ENCODE measurements around the gene SLC43A1. TPM values are rescaled to one million over a fixed set of nuclear protein-coding genes. Genes with fewer than 3 reads are reported as not detected.

SLC43A1 gene
- total and polyA plus RNA-seq, 2 experiments from 2014 or later: 19.6 to 49.7 TPM

DNA sequence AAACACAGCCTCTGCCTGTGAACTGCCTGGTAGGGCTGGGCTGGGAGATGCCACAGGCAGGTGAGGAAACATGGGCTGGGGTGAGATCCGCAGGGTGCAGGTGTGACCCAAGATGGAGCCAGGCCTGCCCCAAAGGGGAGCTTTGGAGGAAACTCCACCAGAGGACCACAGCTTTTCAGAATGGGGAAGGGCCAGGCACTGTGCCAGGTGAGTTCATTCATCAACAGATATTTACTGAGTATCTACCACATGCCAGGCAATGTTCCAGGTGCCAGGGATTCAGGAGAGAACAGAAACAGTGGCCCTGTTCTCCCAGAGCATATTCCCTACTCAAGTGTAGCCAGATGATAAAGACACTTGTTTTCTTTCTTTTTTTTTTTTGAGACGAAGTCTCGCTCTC lies 44.0 kb downstream of the SLC43A1 start (continued):
- TF ChIP-seq, protein P1, sequence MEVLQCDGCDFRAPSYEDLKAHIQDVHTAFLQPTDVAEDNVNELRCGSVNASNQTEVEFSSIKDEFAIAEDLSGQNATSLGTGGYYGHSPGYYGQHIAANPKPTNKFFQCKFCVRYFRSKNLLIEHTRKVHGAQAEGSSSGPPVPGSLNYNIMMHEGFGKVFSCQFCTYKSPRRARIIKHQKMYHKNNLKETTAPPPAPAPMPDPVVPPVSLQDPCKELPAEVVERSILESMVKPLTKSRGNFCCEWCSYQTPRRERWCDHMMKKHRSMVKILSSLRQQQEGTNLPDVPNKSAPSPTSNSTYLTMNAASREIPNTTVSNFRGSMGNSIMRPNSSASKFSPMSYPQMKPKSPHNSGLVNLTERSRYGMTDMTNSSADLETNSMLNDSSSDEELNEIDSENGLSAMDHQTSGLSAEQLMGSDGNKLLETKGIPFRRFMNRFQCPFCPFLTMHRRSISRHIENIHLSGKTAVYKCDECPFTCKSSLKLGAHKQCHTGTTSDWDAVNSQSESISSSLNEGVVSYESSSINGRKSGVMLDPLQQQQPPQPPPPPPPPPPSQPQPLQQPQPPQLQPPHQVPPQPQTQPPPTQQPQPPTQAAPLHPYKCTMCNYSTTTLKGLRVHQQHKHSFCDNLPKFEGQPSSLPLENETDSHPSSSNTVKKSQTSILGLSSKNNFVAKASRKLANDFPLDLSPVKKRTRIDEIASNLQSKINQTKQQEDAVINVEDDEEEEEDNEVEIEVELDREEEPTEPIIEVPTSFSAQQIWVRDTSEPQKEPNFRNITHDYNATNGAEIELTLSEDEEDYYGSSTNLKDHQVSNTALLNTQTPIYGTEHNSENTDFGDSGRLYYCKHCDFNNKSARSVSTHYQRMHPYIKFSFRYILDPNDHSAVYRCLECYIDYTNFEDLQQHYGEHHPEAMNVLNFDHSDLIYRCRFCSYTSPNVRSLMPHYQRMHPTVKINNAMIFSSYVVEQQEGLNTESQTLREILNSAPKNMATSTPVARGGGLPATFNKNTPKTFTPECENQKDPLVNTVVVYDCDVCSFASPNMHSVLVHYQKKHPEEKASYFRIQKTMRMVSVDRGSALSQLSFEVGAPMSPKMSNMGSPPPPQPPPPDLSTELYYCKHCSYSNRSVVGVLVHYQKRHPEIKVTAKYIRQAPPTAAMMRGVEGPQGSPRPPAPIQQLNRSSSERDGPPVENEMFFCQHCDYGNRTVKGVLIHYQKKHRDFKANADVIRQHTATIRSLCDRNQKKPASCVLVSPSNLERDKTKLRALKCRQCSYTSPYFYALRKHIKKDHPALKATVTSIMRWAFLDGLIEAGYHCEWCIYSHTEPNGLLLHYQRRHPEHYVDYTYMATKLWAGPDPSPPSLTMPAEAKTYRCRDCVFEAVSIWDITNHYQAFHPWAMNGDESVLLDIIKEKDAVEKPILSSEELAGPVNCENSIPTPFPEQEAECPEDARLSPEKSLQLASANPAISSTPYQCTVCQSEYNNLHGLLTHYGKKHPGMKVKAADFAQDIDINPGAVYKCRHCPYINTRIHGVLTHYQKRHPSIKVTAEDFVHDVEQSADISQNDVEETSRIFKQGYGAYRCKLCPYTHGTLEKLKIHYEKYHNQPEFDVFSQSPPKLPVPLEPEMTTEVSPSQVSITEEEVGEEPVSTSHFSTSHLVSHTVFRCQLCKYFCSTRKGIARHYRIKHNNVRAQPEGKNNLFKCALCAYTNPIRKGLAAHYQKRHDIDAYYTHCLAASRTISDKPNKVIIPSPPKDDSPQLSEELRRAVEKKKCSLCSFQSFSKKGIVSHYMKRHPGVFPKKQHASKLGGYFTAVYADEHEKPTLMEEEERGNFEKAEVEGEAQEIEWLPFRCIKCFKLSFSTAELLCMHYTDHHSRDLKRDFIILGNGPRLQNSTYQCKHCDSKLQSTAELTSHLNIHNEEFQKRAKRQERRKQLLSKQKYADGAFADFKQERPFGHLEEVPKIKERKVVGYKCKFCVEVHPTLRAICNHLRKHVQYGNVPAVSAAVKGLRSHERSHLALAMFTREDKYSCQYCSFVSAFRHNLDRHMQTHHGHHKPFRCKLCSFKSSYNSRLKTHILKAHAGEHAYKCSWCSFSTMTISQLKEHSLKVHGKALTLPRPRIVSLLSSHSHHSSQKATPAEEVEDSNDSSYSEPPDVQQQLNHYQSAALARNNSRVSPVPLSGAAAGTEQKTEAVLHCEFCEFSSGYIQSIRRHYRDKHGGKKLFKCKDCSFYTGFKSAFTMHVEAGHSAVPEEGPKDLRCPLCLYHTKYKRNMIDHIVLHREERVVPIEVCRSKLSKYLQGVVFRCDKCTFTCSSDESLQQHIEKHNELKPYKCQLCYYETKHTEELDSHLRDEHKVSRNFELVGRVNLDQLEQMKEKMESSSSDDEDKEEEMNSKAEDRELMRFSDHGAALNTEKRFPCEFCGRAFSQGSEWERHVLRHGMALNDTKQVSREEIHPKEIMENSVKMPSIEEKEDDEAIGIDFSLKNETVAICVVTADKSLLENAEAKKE (CRISPR knock-in tag; IDR thresholded peaks at IDR 0.05): no peak
- no peak for TF ChIP-seq CREB1 (CRISPR knock-in tag; IDR thresholded peaks at IDR 0.05; ENCODE audit: low read depth)

DNA sequence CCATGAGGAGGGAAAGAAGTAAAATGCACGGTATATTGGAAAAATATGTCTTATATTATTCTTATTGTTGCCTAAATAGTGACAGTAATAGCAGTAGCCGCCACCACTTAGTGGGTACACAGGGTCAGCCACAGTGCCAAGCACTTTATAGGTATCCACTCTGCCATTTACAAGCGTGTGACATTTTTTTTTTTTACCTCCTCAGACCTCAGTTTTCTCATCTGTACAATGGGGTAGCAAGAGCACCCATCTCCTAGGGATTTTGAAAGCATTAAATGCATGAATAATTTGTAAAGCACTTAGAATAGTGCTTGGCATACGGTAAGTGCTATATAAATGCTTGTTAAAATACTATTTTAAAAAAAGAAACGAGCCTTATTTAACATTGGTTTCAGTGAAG lies 46.2 kb downstream of the SLC43A1 start:
- H3K4me1 ChIP-seq (ENCODE audit: insufficient read depth): peaks cover 37% of the 10 kb centered on the region
- DNase-seq (ENCODE audit: low spot score) (no peak), ATAC-seq (no peak)
- no peak overlapping the region for H2AFZ ChIP-seq
- peaks cover 16% of the 10 kb centered on the region for H3K27me3 Mint-ChIP-seq (ENCODE audit: insufficient read depth, low read depth, poor library complexity)
- 0 out of 2 replicates have a peak, but pooled peaks cover 20% of the 10 kb centered on the region for H3F3A ChIP-seq (replicated peaks; ENCODE audit: low read depth)
- H3K79me2 ChIP-seq (replicated peaks; ENCODE audit: insufficient read depth): 0 out of 2 replicates have a peak, but pooled peaks cover 3% of the 10 kb centered on the region
- no peaks in the 10 kb centered on the region for H3K27me3 ChIP-seq (ENCODE audit: insufficient read depth)
- no peak overlapping the region for H3K27ac Mint-ChIP-seq
- H3K36me3 ChIP-seq (ENCODE audit: insufficient read depth): no peaks in the 10 kb centered on the region; the same call in 1 of the 2 replicates
- peaks cover 40% of the 10 kb centered on the region for H3K36me3 Mint-ChIP-seq (ENCODE audit: low read depth)
- H3K4me3 Mint-ChIP-seq: no peak overlapping the region
- H3K27ac ChIP-seq (ENCODE audit: low read depth): no peak overlapping the region
- no peak overlapping the region for H3K4me3 ChIP-seq
- peaks cover 40% of the 10 kb centered on the region for H3K4me1 Mint-ChIP-seq
- H3K9me3 Mint-ChIP-seq: no peaks in the 10 kb centered on the region; the same call in 2 of the 3 replicates
- peak overlapping the region; percentile 68; the same call in 1 of the 2 replicates for H3K4me2 ChIP-seq
- TF ChIP-seq, protein P2, sequence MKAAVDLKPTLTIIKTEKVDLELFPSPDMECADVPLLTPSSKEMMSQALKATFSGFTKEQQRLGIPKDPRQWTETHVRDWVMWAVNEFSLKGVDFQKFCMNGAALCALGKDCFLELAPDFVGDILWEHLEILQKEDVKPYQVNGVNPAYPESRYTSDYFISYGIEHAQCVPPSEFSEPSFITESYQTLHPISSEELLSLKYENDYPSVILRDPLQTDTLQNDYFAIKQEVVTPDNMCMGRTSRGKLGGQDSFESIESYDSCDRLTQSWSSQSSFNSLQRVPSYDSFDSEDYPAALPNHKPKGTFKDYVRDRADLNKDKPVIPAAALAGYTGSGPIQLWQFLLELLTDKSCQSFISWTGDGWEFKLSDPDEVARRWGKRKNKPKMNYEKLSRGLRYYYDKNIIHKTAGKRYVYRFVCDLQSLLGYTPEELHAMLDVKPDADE (IDR thresholded peaks at IDR 0.05): no peak
- TF ChIP-seq STAT1 (IDR thresholded peaks at IDR 0.05; ENCODE audit: unreplicated experiment): no peak
- no peak for TF ChIP-seq CREB1 (CRISPR knock-in tag; IDR thresholded peaks at IDR 0.05; ENCODE audit: low read depth)
- no peak for TF ChIP-seq NANOG (IDR thresholded peaks at IDR 0.05; ENCODE audit: borderline replicate concordance)
- no peak for TF ChIP-seq EZH2 (IDR thresholded peaks at IDR 0.05; ENCODE audit: low read depth, unreplicated experiment)
- no peak for TF ChIP-seq EZH2phosphoT487 (IDR thresholded peaks at IDR 0.05; ENCODE audit: unreplicated experiment)
- TF ChIP-seq ZNF114 (CRISPR knock-in tag; IDR thresholded peaks at IDR 0.05): no peak
- no peak for TF ChIP-seq POLR2AphosphoS5 (IDR thresholded peaks at IDR 0.05; ENCODE audit: low read depth)
- no peaks in the 10 kb centered on the region; the same call in 1 of the 2 replicates for H4K20me1 ChIP-seq (replicated peaks; ENCODE audit: insufficient read depth)
- H3K9me2 ChIP-seq (ENCODE audit: insufficient read depth): no peaks in the 10 kb centered on the region
